Lower leg skin (tissue), 3 donors: ENCODE measurements around the gene SLC39A11.

Experiments
- CTCF ChIP-seq, 3 donors: fragments of 450-650 bp; IDR thresholded peaks; one replicate each; pipeline ENCODE4 v1.5.1; 2016; ENCODE audit warnings: antibody characterized with exemption in 3 of 3, mild to moderate bottlenecking in 3 of 3, moderate library complexity in 2 of 3
- POLR2A ChIP-seq, 2 donors: fragments of 450-650 bp; IDR thresholded peaks; one replicate each; pipeline ENCODE4 v1.6.1; 2016 to 2017; ENCODE audit warnings: antibody characterized with exemption in 2 of 2, mild to moderate bottlenecking in 1 of 2, moderate library complexity in 1 of 2

DNA sequence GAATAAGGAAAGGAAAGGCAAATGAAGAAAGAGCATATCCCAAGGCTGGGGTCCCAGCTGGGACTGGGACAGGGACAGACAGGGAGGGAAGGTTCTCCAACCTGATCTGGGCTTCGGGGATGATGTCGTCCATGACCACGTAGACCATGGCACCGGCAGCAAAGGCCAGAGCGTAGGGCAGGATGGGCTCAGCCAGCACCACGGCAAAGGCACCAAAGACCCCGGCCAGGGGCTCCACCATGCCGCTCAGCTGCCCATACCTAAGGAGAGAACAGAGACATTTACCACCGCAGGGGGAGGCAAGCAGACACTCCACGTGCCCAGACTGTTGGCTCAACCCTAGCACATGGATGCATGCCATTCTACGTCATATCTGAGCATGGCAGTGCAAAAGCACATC lies 443.8 kb downstream of the SLC39A11 start:
- TF ChIP-seq CTCF (IDR thresholded peaks at IDR 0.05): no peak
- TF ChIP-seq POLR2A (IDR thresholded peaks at IDR 0.05): no peak
